Measurements from ENCODE around the gene ZNF507.
"Not testable (repeated sequence)": the region's sequence is repeated elsewhere in the genome, so short reads cannot be mapped to it uniquely, and the experiment has no call there.

The ZNF507 gene

GRCh38 chr19:32368787-32369186 lies 23.4 kb downstream of the ZNF507 start:
- DNase-seq (ENCODE audit: low read depth): no peak

- no peak for DNase-seq (ENCODE audit: low read depth)
Observed at GRCh38 chr19:32372726-32373517, 27.5 kb downstream of the ZNF507 start.

GRCh38 chr19:32373585-32374295 lies 28.3 kb downstream of the ZNF507 start:
- DNase-seq (ENCODE audit: low read depth): no peak

GRCh38 chr19:32374362-32374761 lies 29.0 kb downstream of the ZNF507 start:
- DNase-seq (ENCODE audit: low read depth): not testable (repeated sequence)

GRCh38 chr19:32377088-32377487 lies 31.7 kb downstream of the ZNF507 start:
- DNase-seq (ENCODE audit: low read depth): not testable (repeated sequence)

GRCh38 chr19:32380269-32380668 lies 34.9 kb downstream of the ZNF507 start:
- DNase-seq (ENCODE audit: low read depth): no peak

GRCh38 chr19:32387701-32388392 lies 42.4 kb downstream of the ZNF507 start:
- no peak for DNase-seq (ENCODE audit: low read depth)

GRCh38 chr19:32388393-32388855 lies 43.0 kb downstream of the ZNF507 start:
- DNase-seq (ENCODE audit: low read depth): no peak

- no peak for DNase-seq (ENCODE audit: low read depth)
Observed at GRCh38 chr19:32392901-32393300, 47.5 kb downstream of the ZNF507 start.

GRCh38 chr19:32396046-32396652 lies 50.7 kb downstream of the ZNF507 start:
- no peak for DNase-seq (ENCODE audit: low read depth)

GRCh38 chr19:32397671-32398101 lies 52.3 kb downstream of the ZNF507 start:
- no peak for DNase-seq (ENCODE audit: low read depth)

GRCh38 chr19:32401992-32402391 lies 56.6 kb downstream of the ZNF507 start:
- no peak for DNase-seq (ENCODE audit: low read depth)

- DNase-seq (ENCODE audit: low read depth): no peak
Observed at GRCh38 chr19:32403291-32403995, 58.0 kb downstream of the ZNF507 start.

- no peak for DNase-seq (ENCODE audit: low read depth)
Observed at GRCh38 chr19:32404213-32404932, 59.0 kb downstream of the ZNF507 start.

- peak; percentile 3 for DNase-seq (ENCODE audit: low read depth)
Observed at GRCh38 chr19:32404933-32405430, 59.6 kb downstream of the ZNF507 start.

- peak; percentile 84 for DNase-seq (ENCODE audit: low read depth)
Observed at GRCh38 chr19:32405431-32406160, 60.2 kb downstream of the ZNF507 start, which contains the start of gene DPY19L3. Gene DPY19L3, plus strand, starts transcription at chr19:32405770. Its CDS starts 2,484 bp downstream, at chr19:32408254.

- DNase-seq (ENCODE audit: low read depth): no peak
Observed at GRCh38 chr19:32406161-32407003, 61.0 kb downstream of the ZNF507 start.

GRCh38 chr19:32407004-32407992 lies 61.9 kb downstream of the ZNF507 start:
- DNase-seq (ENCODE audit: low read depth): no peak

All from activated T-helper 9 cell treated with anti-CD3 and anti-CD28 coated beads, Interleukin-2, amount 50 U/mL, for 16 hours (primary cell).